GM12878 (cell line): ENCODE data around the gene DES. TPM values are rescaled to one million over a fixed set of nuclear protein-coding genes. Genes with fewer than 3 reads are reported as not detected.

ENCODE experiments used
- ATAC-seq: fragments of 200-7000 bp; cut with Tn5 transposase; 3 replicates; pipeline ENCODE4 v1.9.1; 2020; ENCODE audit warnings: mild to moderate bottlenecking, moderate library complexity
- BruUV-seq: library from RNA; stranded (reverse); fragments of 400-500 nt; replicated peaks from 2 replicates; lab custom pipeline; 2021; lab: Mats Ljungman, UMichigan
- CTCF ChIA-PET: fragments of 300-600 bp; sonication (Branson Sonifier 250); formaldehyde crosslinking; extraction: SDS; loops from one replicate; lab custom pipeline; 2021; ENCODE audit warnings: inconsistent platforms; lab: Yijun Ruan, JAX
- POLR2A ChIA-PET: fragments of 350-600 bp; formaldehyde crosslinking; extraction: SDS; loops from one replicate; lab custom pipeline; 2021; ENCODE audit warnings: inconsistent platforms; lab: Charles Lee
- RAD21 ChIA-PET: fragments of 300-600 bp; sonication (Branson Sonifier 250); formaldehyde crosslinking; loops from one replicate; lab custom pipeline; 2023; ENCODE audit warnings: antibody characterized with exemption; ENCODE audit not compliant: unreplicated experiment; lab: Charles Lee
- SMC1A ChIA-PET: fragments of 300-600 bp; sonication (Branson Sonifier 250); formaldehyde crosslinking; loops from one replicate; lab custom pipeline; 2023; ENCODE audit not compliant: unreplicated experiment, uncharacterized antibody; lab: Charles Lee
- DNase-seq: peaks from one replicate; pipeline ENCODE4 v3.0.0-alpha.2; 2011; ENCODE audit warnings: low read depth, low spot score
- FAIRE-seq: peaks from 3 replicates; lab custom pipeline; 2011; peaks lifted over from hg19 to GRCh38; lab: Jason Lieb, UNC
- H2AFZ ChIP-seq: 2 replicates; pipeline ENCODE4 v1.6.0; 2011; ENCODE audit warnings: low read depth, low read length, control low read depth; ENCODE audit not compliant: control insufficient read depth
- H3K27ac ChIP-seq: 2 replicates; pipeline ENCODE4 v1.5.1; 2011; ENCODE audit warnings: control low read depth; ENCODE audit not compliant: control insufficient read depth, insufficient read depth
- H3K27me3 ChIP-seq, 2 experiments: replicated peaks in 1 of 2; 2 replicates each; pipeline versions ENCODE4 v1.6.0 to v1.6.1; 2011; ENCODE audit warnings: low read length in 1 of 2; ENCODE audit not compliant: control insufficient read depth in 2 of 2, insufficient read depth in 2 of 2
- H3K36me3 ChIP-seq, 2 experiments: 2 replicates each; pipeline ENCODE4 v1.5.1; 2011; ENCODE audit warnings: low read length in 1 of 2; ENCODE audit not compliant: control insufficient read depth in 2 of 2, insufficient read depth in 2 of 2
- H3K4me1 ChIP-seq: 2 replicates; pipeline ENCODE4 v1.6.1; 2011; ENCODE audit warnings: mild to moderate bottlenecking, low read length, moderate library complexity, mixed read lengths; ENCODE audit not compliant: control insufficient read depth, insufficient read depth
- H3K4me2 ChIP-seq: 2 replicates; pipeline ENCODE4 v1.6.0; 2011; ENCODE audit warnings: control low read depth; ENCODE audit not compliant: control insufficient read depth, insufficient read depth
- H3K4me3 ChIP-seq: fragments of 200-600 bp; sonication (generic); 2 replicates; pipeline ENCODE4 v1.5.1; 2016
- H3K79me2 ChIP-seq: 2 replicates; pipeline ENCODE4 v1.6.0; 2011; ENCODE audit warnings: low read length; ENCODE audit not compliant: control insufficient read depth, insufficient read depth
- H3K9ac ChIP-seq: 2 replicates; pipeline ENCODE4 v1.8.0; 2011; ENCODE audit warnings: low read length, control low read depth, mixed read lengths; ENCODE audit not compliant: control insufficient read depth, insufficient read depth
- H3K9me3 ChIP-seq: replicated peaks from 3 replicates; pipeline ENCODE4 v1.5.1; 2011; ENCODE audit warnings: mild to moderate bottlenecking, low read length; ENCODE audit not compliant: control insufficient read depth, insufficient read depth
- H4K20me1 ChIP-seq: 2 replicates; pipeline ENCODE4 v1.6.0; 2011; ENCODE audit not compliant: control insufficient read depth, insufficient read depth
- ASH2L ChIP-seq: fragments of 300-600, 200-600 bp; sonication (generic); IDR thresholded peaks from 2 replicates; pipeline ENCODE4 v1.6.1; 2017; ENCODE audit warnings: low read depth, mild to moderate bottlenecking, borderline replicate concordance
- BCL3 ChIP-seq: IDR thresholded peaks from 2 replicates; pipeline ENCODE4 v1.6.1; 2011; ENCODE audit warnings: borderline replicate concordance, low read depth, mild to moderate bottlenecking, moderate library complexity, low read length; ENCODE audit not compliant: insufficient read depth, poor library complexity, severe bottlenecking
- CBFB ChIP-seq: IDR thresholded peaks from 2 replicates; pipeline ENCODE4 v1.6.1; 2016; ENCODE audit warnings: antibody characterized with exemption, low read depth
- IRF5 ChIP-seq: fragments of 450-650 bp; IDR thresholded peaks from 2 replicates; pipeline ENCODE4 v1.6.1; 2017; ENCODE audit warnings: borderline replicate concordance
- MEF2A ChIP-seq: IDR thresholded peaks from 2 replicates; pipeline ENCODE4 v1.6.1; 2011; ENCODE audit warnings: low read depth, mild to moderate bottlenecking, low read length, moderate library complexity; ENCODE audit not compliant: insufficient read depth
- NBN ChIP-seq: fragments of 450-650 bp; IDR thresholded peaks from 2 replicates; pipeline ENCODE4 v1.6.1; 2016
- NR2C1 ChIP-seq: fragments of 450-650 bp; IDR thresholded peaks from 2 replicates; pipeline ENCODE4 v1.6.1; 2017; ENCODE audit warnings: antibody characterized with exemption, mild to moderate bottlenecking, moderate library complexity
- RELA ChIP-seq: fragments of 450-650 bp; IDR thresholded peaks from 2 replicates; pipeline ENCODE4 v1.8.0; 2014; ENCODE audit warnings: borderline replicate concordance; ENCODE audit not compliant: partially characterized antibody
- REST ChIP-seq: IDR thresholded peaks from 2 replicates; pipeline ENCODE4 v1.6.1; 2012; ENCODE audit warnings: mild to moderate bottlenecking, low read depth, low read length
- TCF12 ChIP-seq: IDR thresholded peaks from 2 replicates; pipeline ENCODE4 v1.6.1; 2011; ENCODE audit warnings: low read depth, mild to moderate bottlenecking, low read length
- USF2 ChIP-seq: IDR thresholded peaks from 2 replicates; pipeline ENCODE4 v1.6.1; 2011; ENCODE audit warnings: low read depth, low read length, improper control_type of control experiment, borderline replicate concordance
- YBX1 ChIP-seq: fragments of 450-650 bp; IDR thresholded peaks from 2 replicates; pipeline ENCODE4 v1.6.1; 2016; ENCODE audit warnings: antibody characterized with exemption
- WGBS: methylation state at CpG from one replicate; pipeline ENCODE4 v1.1.6; 2016; ENCODE audit warnings: low lambda C conversion rate; ENCODE audit not compliant: insufficient replicate concordance, insufficient coverage; ENCODE audit errors: missing lambda C conversion rate; 5-methylcytosine and 5-hydroxymethylcytosine counted together
- in situ Hi-C: fragments of 300-500 bp; cut with MboI; formaldehyde crosslinking; loops from 9 replicates; pipeline ENCODE4 v1.14.3; 2018; ENCODE audit warnings: mixed read lengths
- intact Hi-C: fragments of 100-400 bp; cut with micrococcal nuclease; formaldehyde crosslinking; loops from one replicate; pipeline ENCODE4 v1.14.2; 2022; ENCODE audit not compliant: unreplicated experiment
- polyA plus RNA-seq, 11 experiments: library from polyadenylated mRNA; depleted of rRNA in 4 of 11; unstranded in 6 of 11; stranded (reverse) in 5 of 11; fragments of >200 nt; fragmentation: Nextera tagmentation in 4 of 11; fragmentation: Illumina TruSeq in 1 of 11; extraction: Ambion mirVana in 4 of 11; extraction: Trizol in 1 of 11; gene quantifications; 1 replicate in 1 of 11; 2 replicates in 10 of 11; pipeline versions ENCODE4 v1.2.1 to v1.2.3, GENCODE V29; 2011 to 2016; ENCODE audit warnings: inconsistent platforms in 2 of 11, missing spikeins in 2 of 11, low read depth in 1 of 11
- total RNA-seq, 4 experiments: library from RNA; depleted of rRNA in 3 of 4; stranded (reverse); fragments of >200 nt in 3 of 4; fragmentation: Illumina TruSeq in 1 of 4; extraction: Trizol in 1 of 4; gene quantifications; 2 replicates each; pipeline versions ENCODE4 v1.2.1 to v1.2.3, GENCODE V29; 2013 to 2021

Gene DES
- total and polyA plus RNA-seq, 10 of the 15 experiments (the other 5 are each of a cell fraction or from before 2014, with no cell fraction given), result 0.80 TPM; not detected in 9

GRCh38 chr2:219404291-219404910 is 13.8 kb upstream of the DES start (continued):
- no peak for TF ChIP-seq IRF5
- TF ChIP-seq NBN, result no peak
- no peak for TF ChIP-seq YBX1
- no peak for TF ChIP-seq BCL3
- TF ChIP-seq CBFB, result no peak
- no peak for TF ChIP-seq USF2
- no peak for TF ChIP-seq TCF12

GRCh38 chr2:219404954-219405353 is 13.2 kb upstream of the DES start:
- intact Hi-C loops, result loop anchor here (5.0 kb wide), 1 partner anchor 282 kb away; no protein-coding TSS in a partner anchor
- in situ Hi-C loops, result loop anchor here (5.0 kb wide), 1 partner anchor 127 kb away; no protein-coding TSS in a partner anchor
- POLR2A ChIA-PET, result interaction anchor here (0.5 to 0.6 kb wide), 3 partner anchors 12 to 180 kb away, joined by 3 to 5 read pairs (median 3); no protein-coding TSS in a partner anchor

More at GRCh38 chr2:219404954-219405353, 13.2 kb upstream of the DES start:
- Histone ChIP-seq H3K4me1 (no peaks in the 10 kb centered on the region), H2AFZ (no peak overlapping the region), H3K27me3 (peaks cover 0 to 2% of the 10 kb centered on the region in 2 experiments; a peak in 2 of 4 replicates)
- whole genome bisulfite sequencing, result 19% methylated on average over 7 of the region's 7 CpGs
- TF ChIP-seq REST, result no peak
- TF ChIP-seq MEF2A, result no peak
- TF ChIP-seq USF2, result no peak
- TF ChIP-seq ASH2L, result no peak
- TF ChIP-seq NBN, result no peak
- no peak for TF ChIP-seq RELA
- TF ChIP-seq NR2C1, result no peak
- TF ChIP-seq, all 136 proteins: peak for 0
- RAD21 ChIA-PET, result no interaction called here
- Histone ChIP-seq H4K20me1 (no peaks in the 10 kb centered on the region), H3K9ac (no peak overlapping the region), H3K27ac (no peak overlapping the region), H3K36me3 (no peaks in the 10 kb centered on the region), H3K79me2 (no peaks in the 10 kb centered on the region), H3K9me3 (no peaks in the 10 kb centered on the region), H3K4me2 (no peak overlapping the region), H3K4me3 (no peak overlapping the region)
- ATAC-seq, result no peak
- FAIRE-seq, result no peak
- SMC1A ChIA-PET, result interaction anchor here (1.5 kb wide), 2 partner anchors 8 to 125 kb away, joined by 3 read pairs; no protein-coding TSS in a partner anchor
- no peak for DNase-seq
- BruUV-seq, result no TSS peak
- CTCF ChIA-PET, result interaction anchor here (1.3 to 6.2 kb wide), 4 partner anchors 15 to 124 kb away, joined by 5 to 83 read pairs (median 36); partner anchors contain the start of gene DNPEP
